Measurements from ENCODE around the gene OR52N2. TPM values are rescaled to one million over a fixed set of nuclear protein-coding genes. Genes with fewer than 3 reads are reported as not detected.

The OR52N2 gene
- total RNA-seq, 4 donors from 2014 or later = not detected

DNA sequence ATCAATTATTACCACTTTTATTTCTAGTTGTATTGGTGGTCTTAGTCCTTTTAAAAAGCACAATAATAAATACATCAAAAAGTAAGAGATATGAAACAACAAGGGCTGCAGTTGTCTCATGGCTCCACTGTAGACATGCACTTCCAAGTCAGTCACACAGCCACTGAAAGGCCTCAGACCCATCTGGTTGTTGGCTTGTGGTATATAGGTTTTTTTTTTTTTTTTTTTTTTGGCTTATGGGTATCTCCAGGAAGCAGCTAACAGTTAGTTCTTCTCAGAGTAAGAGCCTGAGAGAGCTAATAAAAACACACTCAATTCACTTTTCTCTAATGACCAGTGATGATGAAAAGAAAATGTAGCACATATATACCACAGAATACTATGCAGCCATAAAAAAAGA is 39.0 kb downstream of the OR52N2 start:
- H3K9me3 ChIP-seq = no peaks in the 10 kb centered on the region
- intact Hi-C loops (cut with DNase I; ENCODE audit: low total_unique reads) (no loop called here), in situ Hi-C loops (cut with MboI; ENCODE audit: low pct_ligation_motif_present in 1 of 4, low pct_unique_long_range_greater_than_20kb in 1 of 4, low sequenced_read_pairs in 3 of 4) (no loop called here)
- no peak for TF ChIP-seq EP300 (IDR thresholded peaks at IDR 0.05; ENCODE audit: low read depth)
- no peak for TF ChIP-seq CTCF (IDR thresholded peaks at IDR 0.05)
- TF ChIP-seq POLR2AphosphoS5 (IDR thresholded peaks at IDR 0.05) = no peak
- no peak for TF ChIP-seq POLR2A (IDR thresholded peaks at IDR 0.05)
- no peak overlapping the region for H3K4me3 ChIP-seq
- H3K36me3 ChIP-seq = no peaks in the 10 kb centered on the region
- no peaks in the 10 kb centered on the region for H3K4me1 ChIP-seq
- no peak for DNase-seq
- H3K27ac ChIP-seq = no peak overlapping the region
- no peaks in the 10 kb centered on the region for H3K27me3 ChIP-seq

DNA sequence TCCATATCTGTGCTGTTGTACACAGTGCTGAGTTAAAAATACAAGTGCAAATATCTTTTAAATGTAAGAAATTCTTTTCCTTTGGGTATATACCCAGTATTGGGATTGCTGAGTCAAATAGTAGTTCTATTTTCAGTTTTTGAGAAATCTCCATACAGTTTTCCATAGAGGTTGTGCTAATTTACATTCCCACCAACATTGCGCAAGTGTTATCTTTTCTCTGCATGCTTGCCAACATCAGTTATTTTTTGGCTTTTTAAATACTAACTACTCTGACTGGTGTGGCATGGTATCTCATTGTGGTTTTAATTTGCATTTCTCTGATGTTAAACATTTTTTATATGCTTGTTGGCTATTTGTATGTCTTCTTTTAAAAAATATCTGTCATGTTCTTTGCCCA is 42.3 kb downstream of the OR52N2 start:
- Histone ChIP-seq H3K9me3 (no peaks in the 10 kb centered on the region), H3K36me3 (no peaks in the 10 kb centered on the region), H3K27ac (no peak overlapping the region), H3K27me3 (no peaks in the 10 kb centered on the region), H3K4me1 (no peaks in the 10 kb centered on the region), H3K4me3 (no peak overlapping the region)
- intact Hi-C loops (cut with DNase I; ENCODE audit: low total_unique reads) (no loop called here), in situ Hi-C loops (cut with MboI; ENCODE audit: low pct_ligation_motif_present in 1 of 4, low pct_unique_long_range_greater_than_20kb in 1 of 4, low sequenced_read_pairs in 3 of 4) (no loop called here)
- DNase-seq = no peak
- WGBS, 2 donors (ENCODE audit: low coverage in 1 of 2) = 90 to 100% methylated on average over 1 of the region's 1 CpG
- TF ChIP-seq POLR2AphosphoS5 (IDR thresholded peaks at IDR 0.05) (no peak), POLR2A (IDR thresholded peaks at IDR 0.05) (no peak), EP300 (IDR thresholded peaks at IDR 0.05; ENCODE audit: low read depth) (no peak), CTCF (IDR thresholded peaks at IDR 0.05) (no peak)

DNA sequence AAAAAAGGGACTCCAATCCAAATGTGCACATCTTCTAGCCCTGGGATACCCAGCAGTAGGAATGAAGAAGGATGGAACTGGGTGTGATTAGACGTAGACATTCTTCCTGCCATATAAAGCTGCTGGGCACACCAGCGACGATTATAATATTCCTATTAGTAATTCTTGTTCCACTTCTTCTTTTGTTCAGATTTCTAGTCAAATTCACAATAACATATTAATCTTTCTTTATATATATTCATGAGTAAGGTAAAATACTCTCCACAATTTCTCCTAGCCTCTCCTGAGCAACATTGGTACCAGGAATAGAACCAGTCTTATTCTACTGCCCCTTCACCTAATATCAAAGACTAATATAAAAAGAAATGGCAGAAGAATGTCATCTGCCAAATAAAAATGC is 48.9 kb downstream of the OR52N2 start, which contains the start of gene OR52E8:
TSS of gene OR52E8 (minus strand) at position 101 of the 400 bp plus-strand sequence. CDS start at position 101, 0 bp downstream.
- H3K27me3 ChIP-seq = no peaks in the 10 kb centered on the region
- H3K4me3 ChIP-seq = no peak within 1 kb of the TSS
- no peaks in the 10 kb centered on the region for H3K36me3 ChIP-seq
- no peak for DNase-seq
- TF ChIP-seq EP300 (IDR thresholded peaks at IDR 0.05; ENCODE audit: low read depth) (no peak), POLR2AphosphoS5 (IDR thresholded peaks at IDR 0.05) (no peak), CTCF (IDR thresholded peaks at IDR 0.05) (no peak), POLR2A (IDR thresholded peaks at IDR 0.05) (no peak)
- no peak within 1 kb of the TSS for H3K27ac ChIP-seq
- in situ Hi-C loops (cut with MboI; ENCODE audit: low pct_ligation_motif_present in 1 of 4, low pct_unique_long_range_greater_than_20kb in 1 of 4, low sequenced_read_pairs in 3 of 4) = no loop called here
- H3K4me1 ChIP-seq = no peaks in the 10 kb centered on the region
- WGBS, 2 donors (ENCODE audit: low coverage in 1 of 2) = 90 to 95% methylated on average over 3 of the region's 3 CpGs
- H3K9me3 ChIP-seq = no peaks in the 10 kb centered on the region
- intact Hi-C loops (cut with DNase I; ENCODE audit: low total_unique reads) = no loop called here

GRCh38 chr11:5865826-5866225 is 57.1 kb downstream of the OR52N2 start:
- 82 to 86% methylated on average over 2 of the region's 2 CpGs for WGBS, 2 donors (ENCODE audit: low coverage in 1 of 2)
- H3K4me3 ChIP-seq = no peak overlapping the region
- no peak overlapping the region for H3K27ac ChIP-seq
- TF ChIP-seq POLR2A (IDR thresholded peaks at IDR 0.05) (no peak), POLR2AphosphoS5 (IDR thresholded peaks at IDR 0.05) (no peak), EP300 (IDR thresholded peaks at IDR 0.05; ENCODE audit: low read depth) (no peak), CTCF (IDR thresholded peaks at IDR 0.05) (no peak)
- no peaks in the 10 kb centered on the region for H3K36me3 ChIP-seq
- in situ Hi-C loops (cut with MboI; ENCODE audit: low pct_ligation_motif_present in 1 of 4, low pct_unique_long_range_greater_than_20kb in 1 of 4, low sequenced_read_pairs in 3 of 4) (no loop called here), intact Hi-C loops (cut with DNase I; ENCODE audit: low total_unique reads) (no loop called here)
- H3K9me3 ChIP-seq = no peaks in the 10 kb centered on the region
- DNase-seq = no peak
- H3K4me1 ChIP-seq = no peaks in the 10 kb centered on the region
- no peaks in the 10 kb centered on the region for H3K27me3 ChIP-seq

Other genes starting within 250 kb of the OR52N2 start
- gene OR52B6, start 228.0 kb upstream of the OR52N2 start, total RNA-seq = not detected
- 1 to 10 TPM in 1 of 4 donors, under 1 TPM in 1, not detected in 2; 0.79 to 1.4 TPM for gene TRIM6, start 212.3 kb upstream of the OR52N2 start, total RNA-seq
- gene TRIM34, start 183.9 kb upstream of the OR52N2 start, total RNA-seq = 1 to 10 TPM; 1.5 to 9.8 (median 7.1) TPM
- gene TRIM5, start 123.8 kb upstream of the OR52N2 start, total RNA-seq = 10 to 100 TPM; 10.5 to 23.6 (median 16.3) TPM
- 10 to 100 TPM in 3 of 4 donors, 1 to 10 TPM in 1; 3.2 to 35.2 (median 21.4) TPM for gene TRIM22, start 119.1 kb upstream of the OR52N2 start, total RNA-seq
- gene OR56B1, start 72.5 kb upstream of the OR52N2 start, total RNA-seq = not detected
- not detected for gene OR52N4, start 54.7 kb upstream of the OR52N2 start, total RNA-seq
- 1 to 10 TPM in 1 of 4 donors, not detected in 3; 1.1 TPM for gene OR52N5, start 25.6 kb upstream of the OR52N2 start, total RNA-seq
- gene OR52N1, start 17.7 kb upstream of the OR52N2 start, total RNA-seq = not detected
- gene OR52E6, start 33.0 kb downstream of the OR52N2 start, total RNA-seq = not detected
- not detected for gene OR52E8, start 48.8 kb downstream of the OR52N2 start, total RNA-seq
- not detected for gene OR52E4, start 71.7 kb downstream of the OR52N2 start, total RNA-seq
- gene OR52E5, start 84.3 kb downstream of the OR52N2 start, total RNA-seq = not detected
- gene OR56A3, start 133.3 kb downstream of the OR52N2 start, total RNA-seq = not detected
- gene OR56A5, start 159.6 kb downstream of the OR52N2 start, total RNA-seq = not detected
- gene OR52L1, start 178.1 kb downstream of the OR52N2 start, total RNA-seq = not detected
- gene OR56A4, start 198.0 kb downstream of the OR52N2 start, total RNA-seq = under 1 TPM in 1 of 4 donors, not detected in 3; 0.14 TPM
- under 1 TPM in 1 of 4 donors, not detected in 3; 0.14 TPM for gene OR56A1, start 221.8 kb downstream of the OR52N2 start, total RNA-seq

Measured in transverse colon (tissue), 4 donors.